T-cell (primary cell): ENCODE measurements around the gene POGZ. TPM values are rescaled to one million over a fixed set of nuclear protein-coding genes. Genes with fewer than 3 reads are reported as not detected.

ENCODE experiments used
- ATAC-seq, 4 experiments: fragments of 200-7000 bp in 3 of 4; fragments of 150-1000 bp in 1 of 4; cut with Tn5 transposase; replicated peaks in 1 of 4; 1 replicate in 3 of 4; 2 replicates in 1 of 4; pipeline ENCODE4 v1.10.0; 2021; ENCODE audit warnings: moderate library complexity in 3 of 4, mild to moderate bottlenecking in 2 of 4, moderate number of reproducible peaks in 1 of 4
- CTCF ChIA-PET, 2 donors: fragments of 300-600 bp; sonication (Branson Sonifier 250); formaldehyde crosslinking; loops; one replicate each; lab custom pipeline; 2022; ENCODE audit warnings: antibody characterized with exemption in 2 of 2; lab: Charles Lee
- POLR2A ChIA-PET, 2 donors: fragments of 300-600 bp; sonication (Branson Sonifier 250); formaldehyde crosslinking; loops; one replicate each; lab custom pipeline; 2022; ENCODE audit warnings: antibody characterized with exemption in 2 of 2; lab: Charles Lee
- DNase-seq, 35 experiments: peaks; one replicate each; pipeline versions ENCODE4 v3.0.0 to v3.0.0-alpha.2; 2013 to 2023
- H3K27ac ChIP-seq: one replicate; pipeline ENCODE4 v1.5.1; 2013; ENCODE audit warnings: low read length
- H3K27me3 ChIP-seq, 2 experiments: replicated peaks in 1 of 2; 1 replicate in 1 of 2; 2 replicates in 1 of 2; pipeline versions ENCODE4 v1.6.1 to v1.7.0; 2013; ENCODE audit warnings: low read length in 1 of 2, mixed read lengths in 1 of 2; ENCODE audit not compliant: control insufficient read depth in 2 of 2, insufficient read depth in 2 of 2; ENCODE audit errors: extremely low read depth in 1 of 2
- H3K36me3 ChIP-seq, 2 donors: 1 replicate in 1 of 2; 2 replicates in 1 of 2; pipeline versions ENCODE4 v1.6.1 to v1.7.0; 2013; ENCODE audit warnings: low read length in 1 of 2; ENCODE audit not compliant: control insufficient read depth in 2 of 2, insufficient read depth in 1 of 2; ENCODE audit errors: extremely low read depth in 1 of 2
- H3K4me1 ChIP-seq, 2 experiments: 1 replicate in 1 of 2; 2 replicates in 1 of 2; pipeline versions ENCODE4 v1.6.1 to v1.7.0; 2013; ENCODE audit warnings: low read length in 2 of 2, mixed read lengths in 1 of 2; ENCODE audit not compliant: insufficient read depth in 2 of 2, control insufficient read depth in 1 of 2; ENCODE audit errors: extremely low read depth in 1 of 2
- H3K4me3 ChIP-seq, 2 donors: 1 replicate in 1 of 2; 2 replicates in 1 of 2; pipeline versions ENCODE4 v1.5.1 to v1.7.0; 2013; ENCODE audit warnings: mild to moderate bottlenecking in 2 of 2, low read length in 1 of 2, moderate library complexity in 1 of 2; ENCODE audit not compliant: control insufficient read depth in 1 of 2; ENCODE audit errors: extremely low read depth in 1 of 2
- H3K9me3 ChIP-seq: 2 replicates; pipeline ENCODE4 v1.7.0; 2013
- H3K27ac Mint-ChIP-seq, 2 donors: one replicate each; pipeline ENCODE4 v1.8.0; 2020 to 2021; ENCODE audit warnings: mild to moderate bottlenecking in 2 of 2, mixed read lengths in 2 of 2
- H3K27me3 Mint-ChIP-seq, 2 donors: one replicate each; pipeline ENCODE4 v1.8.0; 2021 to 2022; ENCODE audit warnings: mixed read lengths in 2 of 2
- H3K36me3 Mint-ChIP-seq: one replicate; pipeline ENCODE4 v1.8.0; 2021; ENCODE audit warnings: mixed read lengths
- H3K4me1 Mint-ChIP-seq, 3 donors: one replicate each; pipeline ENCODE4 v1.8.0; 2020 to 2022; ENCODE audit warnings: mixed read lengths in 3 of 3, mild to moderate bottlenecking in 1 of 3
- H3K4me3 Mint-ChIP-seq, 3 donors: one replicate each; pipeline ENCODE4 v1.8.0; 2020 to 2022; ENCODE audit warnings: mild to moderate bottlenecking in 3 of 3, mixed read lengths in 3 of 3, moderate library complexity in 3 of 3
- H3K9me3 Mint-ChIP-seq, 3 donors: one replicate each; pipeline ENCODE4 v1.8.0; 2020 to 2022; ENCODE audit warnings: mixed read lengths in 3 of 3
- WGBS: methylation state at CpG from one replicate; pipeline ENCODE4 v1.1.5; 2013; ENCODE audit warnings: missing lambda C conversion rate; ENCODE audit not compliant: insufficient coverage; 5-methylcytosine and 5-hydroxymethylcytosine counted together
- total RNA-seq, 35 experiments: library from RNA in 6 of 35; stranded (reverse) in 6 of 35; fragments of 120-200 nt in 1 of 35; gene quantifications; one replicate each; pipeline versions ENCODE4 v1.2.1 to v1.2.4 and lab custom pipeline; 2013 to 2026

POGZ gene
- total RNA-seq, 5 donors from 2014 or later (not counting 1 experiment from before 2014, with no cell fraction given), result 93.8 to 133 (median 96.7) TPM

- no peaks in the 10 kb centered on the region for H3K36me3 Mint-ChIP-seq
- H3K4me1 ChIP-seq, result no peaks in the 10 kb centered on the region
- peaks cover 0 to 3% of the 10 kb centered on the region in 2 donors for H3K27me3 Mint-ChIP-seq
- no peak overlapping the region for H3K27ac ChIP-seq
- H3K27me3 ChIP-seq, result no peaks in the 10 kb centered on the region
- ChIA-PET CTCF (no interaction called here), POLR2A (no interaction called here)
- H3K27ac Mint-ChIP-seq, result peak overlapping the region in 1 of 2 donors; percentile 3
- H3K9me3 Mint-ChIP-seq, result no peaks in the 10 kb centered on the region
- no peaks in the 10 kb centered on the region for H3K4me1 Mint-ChIP-seq
- H3K4me3 Mint-ChIP-seq, result no peak overlapping the region
- no peaks in the 10 kb centered on the region for H3K9me3 ChIP-seq
- no peaks in the 10 kb centered on the region for H3K36me3 ChIP-seq
- DNase-seq, result no peak
- H3K4me3 ChIP-seq, result no peak overlapping the region
- ATAC-seq, result no peak
- WGBS, result 69% methylated on average over 4 of the region's 5 CpGs
Observed at GRCh38 chr1:151502035-151502700, 42.9 kb upstream of the POGZ start.

- ChIA-PET CTCF (no interaction called here), POLR2A (no interaction called here)
- H3K4me3 Mint-ChIP-seq, result no peak overlapping the region
- no peaks in the 10 kb centered on the region for H3K4me1 Mint-ChIP-seq
- no peaks in the 10 kb centered on the region for H3K27me3 ChIP-seq
- no peak overlapping the region for H3K27ac ChIP-seq
- ATAC-seq (no peak), DNase-seq (no peak)
- H3K36me3 ChIP-seq, result no peaks in the 10 kb centered on the region
- H3K9me3 ChIP-seq, result no peaks in the 10 kb centered on the region
- no peak overlapping the region for H3K4me3 ChIP-seq
- no peak overlapping the region for H3K27ac Mint-ChIP-seq
- no peaks in the 10 kb centered on the region for H3K36me3 Mint-ChIP-seq
- H3K4me1 ChIP-seq, result no peaks in the 10 kb centered on the region
- H3K27me3 Mint-ChIP-seq, result peaks cover 0 to 3% of the 10 kb centered on the region in 2 donors
- H3K9me3 Mint-ChIP-seq, result no peaks in the 10 kb centered on the region
- WGBS, result 76% methylated on average over 3 of the region's 10 CpGs
Observed at GRCh38 chr1:151501474-151501873, 42.2 kb upstream of the POGZ start.

GRCh38 chr1:151499930-151500329, 40.6 kb upstream of the POGZ start:
- Mint-ChIP-seq H3K4me1 (peaks cover 0 to 1% (median under 1%) of the 10 kb centered on the region in 3 donors), H3K27me3 (peaks cover 0 to 3% of the 10 kb centered on the region in 2 donors), H3K9me3 (no peaks in the 10 kb centered on the region), H3K4me3 (no peak overlapping the region), H3K27ac (no peak overlapping the region), H3K36me3 (no peaks in the 10 kb centered on the region)
- no peaks in the 10 kb centered on the region for H3K36me3 ChIP-seq
- no peak overlapping the region for H3K4me3 ChIP-seq
- no CpG with 5 or more reads among the region's 1 CpG for WGBS
- ChIA-PET POLR2A (no interaction called here), CTCF (interaction anchor here in 1 of 2 donors (0.5 to 1.1 kb wide), 2 partner anchors 23 to 27 kb away, joined by 3 to 4 read pairs; no protein-coding TSS in a partner anchor)
- no peak for ATAC-seq
- DNase-seq, result no peak
- no peaks in the 10 kb centered on the region for H3K9me3 ChIP-seq
- no peaks in the 10 kb centered on the region for H3K4me1 ChIP-seq
- H3K27ac ChIP-seq, result no peak overlapping the region
- no peaks in the 10 kb centered on the region for H3K27me3 ChIP-seq

GRCh38 chr1:151499365-151499764, 40.1 kb upstream of the POGZ start:
- Mint-ChIP-seq H3K27me3 (peaks cover 0 to 3% of the 10 kb centered on the region in 2 donors), H3K4me3 (no peak overlapping the region), H3K4me1 (peaks cover 0 to 2% (median 2%) of the 10 kb centered on the region in 3 donors), H3K36me3 (no peaks in the 10 kb centered on the region), H3K27ac (no peak overlapping the region), H3K9me3 (no peaks in the 10 kb centered on the region)
- Histone ChIP-seq H3K4me1 (no peaks in the 10 kb centered on the region), H3K27ac (no peak overlapping the region), H3K27me3 (no peaks in the 10 kb centered on the region), H3K4me3 (no peak overlapping the region), H3K36me3 (no peaks in the 10 kb centered on the region), H3K9me3 (no peaks in the 10 kb centered on the region)
- ATAC-seq, result no peak
- ChIA-PET POLR2A (no interaction called here), CTCF (interaction anchor here in 1 of 2 donors (0.5 kb wide), 1 partner anchor 22 kb away, joined by 4 read pairs; no protein-coding TSS in a partner anchor)
- DNase-seq, result no peak
- 100% methylated on average over 1 of the region's 5 CpGs for WGBS

GRCh38 chr1:151495316-151495715, 36.0 kb upstream of the POGZ start:
- DNase-seq, result no peak
- Mint-ChIP-seq H3K27ac (no peak overlapping the region), H3K9me3 (no peaks in the 10 kb centered on the region), H3K4me3 (no peak overlapping the region), H3K4me1 (peaks cover 0 to 2% (median 2%) of the 10 kb centered on the region in 3 donors), H3K27me3 (peaks cover 0 to 3% of the 10 kb centered on the region in 2 donors), H3K36me3 (no peaks in the 10 kb centered on the region)
- H3K9me3 ChIP-seq, result no peaks in the 10 kb centered on the region
- no peaks in the 10 kb centered on the region for H3K36me3 ChIP-seq
- H3K27me3 ChIP-seq, result peaks cover 0 to 2% of the 10 kb centered on the region in 2 experiments
- ChIA-PET POLR2A (interaction anchor here in 1 of 2 donors (0.7 kb wide), 1 partner anchor 21 kb away, joined by 7 read pairs; no protein-coding TSS in a partner anchor), CTCF (interaction anchor here in 1 of 2 donors (0.7 kb wide), 1 partner anchor 382 kb away, joined by 5 read pairs; no protein-coding TSS in a partner anchor)
- WGBS, result no CpG with 5 or more reads among the region's 1 CpG
- H3K4me1 ChIP-seq, result no peaks in the 10 kb centered on the region
- H3K27ac ChIP-seq, result no peak overlapping the region
- no peak overlapping the region for H3K4me3 ChIP-seq
- no peak for ATAC-seq

GRCh38 chr1:151494741-151495281, 35.5 kb upstream of the POGZ start:
- peak in 2 of 4 experiments; percentile 31 to 38 for ATAC-seq
- Histone ChIP-seq H3K4me1 (no peaks in the 10 kb centered on the region), H3K36me3 (no peaks in the 10 kb centered on the region), H3K27ac (no peak overlapping the region), H3K9me3 (no peaks in the 10 kb centered on the region), H3K27me3 (peaks cover 0 to 2% of the 10 kb centered on the region in 2 experiments), H3K4me3 (no peak overlapping the region)
- H3K4me1 Mint-ChIP-seq, result peaks cover 0 to 2% (median 2%) of the 10 kb centered on the region in 3 donors
- no CpG with 5 or more reads among the region's 1 CpG for WGBS
- no peak for DNase-seq
- H3K27me3 Mint-ChIP-seq, result peaks cover 0 to 3% of the 10 kb centered on the region in 2 donors
- CTCF ChIA-PET, result interaction anchor here (0.6 to 0.7 kb wide), 4 partner anchors 213 to 589 kb away, joined by 3 to 8 read pairs (median 4); no protein-coding TSS in a partner anchor
- H3K36me3 Mint-ChIP-seq, result no peaks in the 10 kb centered on the region
- POLR2A ChIA-PET, result interaction anchor here in 1 of 2 donors (0.7 kb wide), 1 partner anchor 20 kb away, joined by 7 read pairs; no protein-coding TSS in a partner anchor
- no peak overlapping the region for H3K4me3 Mint-ChIP-seq
- H3K9me3 Mint-ChIP-seq, result no peaks in the 10 kb centered on the region
- H3K27ac Mint-ChIP-seq, result no peak overlapping the region
